ENCODE results near the gene HECA.

HECA gene

GRCh38 chr6:139161169-139161568, 26.3 kb downstream of the HECA start:
- peak; percentile 50 for DNase-seq (ENCODE audit: low read depth)

- peak; percentile 53 for DNase-seq (ENCODE audit: low read depth)
Observed at GRCh38 chr6:139161817-139162284, 27.0 kb downstream of the HECA start.

- no peak for DNase-seq (ENCODE audit: low read depth)
Observed at GRCh38 chr6:139164001-139164400, 29.1 kb downstream of the HECA start.

GRCh38 chr6:139165324-139165723, 30.4 kb downstream of the HECA start:
- DNase-seq (ENCODE audit: low read depth), result no peak

GRCh38 chr6:139166238-139166955, 31.5 kb downstream of the HECA start:
- no peak for DNase-seq (ENCODE audit: low read depth)

GRCh38 chr6:139166956-139167313, 32.1 kb downstream of the HECA start:
- no peak for DNase-seq (ENCODE audit: low read depth)

- no peak for DNase-seq (ENCODE audit: low read depth)
Observed at GRCh38 chr6:139172151-139172550, 37.3 kb downstream of the HECA start.

GRCh38 chr6:139172567-139172966, 37.7 kb downstream of the HECA start:
- no peak for DNase-seq (ENCODE audit: low read depth)

- no peak for DNase-seq (ENCODE audit: low read depth)
Observed at GRCh38 chr6:139173172-139173571, 38.3 kb downstream of the HECA start.

GRCh38 chr6:139173822-139174221, 38.9 kb downstream of the HECA start:
- DNase-seq (ENCODE audit: low read depth), result no peak

- DNase-seq (ENCODE audit: low read depth), result no peak
Observed at GRCh38 chr6:139174961-139175360, 40.1 kb downstream of the HECA start.

GRCh38 chr6:139175389-139175948, 40.6 kb downstream of the HECA start:
- DNase-seq (ENCODE audit: low read depth), result no peak

GRCh38 chr6:139181236-139181635, 46.4 kb downstream of the HECA start:
- DNase-seq (ENCODE audit: low read depth), result no peak

- DNase-seq (ENCODE audit: low read depth), result no peak
Observed at GRCh38 chr6:139184047-139184446, 49.2 kb downstream of the HECA start.

- DNase-seq (ENCODE audit: low read depth), result no peak
Observed at GRCh38 chr6:139184459-139184858, 49.6 kb downstream of the HECA start.

GRCh38 chr6:139186242-139186641, 51.4 kb downstream of the HECA start:
- no peak for DNase-seq (ENCODE audit: low read depth)

- no peak for DNase-seq (ENCODE audit: low read depth)
Observed at GRCh38 chr6:139186692-139187091, 51.8 kb downstream of the HECA start.

GRCh38 chr6:139187489-139187888, 52.6 kb downstream of the HECA start:
- no peak for DNase-seq (ENCODE audit: low read depth)

- DNase-seq (ENCODE audit: low read depth), result no peak
Observed at GRCh38 chr6:139189665-139190064, 54.8 kb downstream of the HECA start.

GRCh38 chr6:139194740-139195139, 59.9 kb downstream of the HECA start:
- no peak for DNase-seq (ENCODE audit: low read depth)

- DNase-seq (ENCODE audit: low read depth), result no peak
Observed at GRCh38 chr6:139198529-139199288, 63.8 kb downstream of the HECA start.

GRCh38 chr6:139201378-139201777, 66.5 kb downstream of the HECA start:
- no peak for DNase-seq (ENCODE audit: low read depth)

GRCh38 chr6:139204978-139205377, 70.1 kb downstream of the HECA start:
- DNase-seq (ENCODE audit: low read depth), result no peak
